A549 treated with AZD9567 at 1 μM for 4 hours (cell line): ENCODE data around the gene PSMB5. TPM values are rescaled to one million over a fixed set of nuclear protein-coding genes. Genes with fewer than 3 reads are reported as not detected.

Source experiments
- total RNA-seq: library from RNA; stranded (reverse); fragments of 200-300 nt; extraction: Qiagen RNA extraction; gene quantifications from 5 replicates; pipeline ENCODE4 v1.2.3, GENCODE V29; 2022; ENCODE audit not compliant: insufficient read depth

PSMB5 gene
- 245 to 331 TPM (median 307 TPM) in 5 replicates for total RNA-seq

DNA sequence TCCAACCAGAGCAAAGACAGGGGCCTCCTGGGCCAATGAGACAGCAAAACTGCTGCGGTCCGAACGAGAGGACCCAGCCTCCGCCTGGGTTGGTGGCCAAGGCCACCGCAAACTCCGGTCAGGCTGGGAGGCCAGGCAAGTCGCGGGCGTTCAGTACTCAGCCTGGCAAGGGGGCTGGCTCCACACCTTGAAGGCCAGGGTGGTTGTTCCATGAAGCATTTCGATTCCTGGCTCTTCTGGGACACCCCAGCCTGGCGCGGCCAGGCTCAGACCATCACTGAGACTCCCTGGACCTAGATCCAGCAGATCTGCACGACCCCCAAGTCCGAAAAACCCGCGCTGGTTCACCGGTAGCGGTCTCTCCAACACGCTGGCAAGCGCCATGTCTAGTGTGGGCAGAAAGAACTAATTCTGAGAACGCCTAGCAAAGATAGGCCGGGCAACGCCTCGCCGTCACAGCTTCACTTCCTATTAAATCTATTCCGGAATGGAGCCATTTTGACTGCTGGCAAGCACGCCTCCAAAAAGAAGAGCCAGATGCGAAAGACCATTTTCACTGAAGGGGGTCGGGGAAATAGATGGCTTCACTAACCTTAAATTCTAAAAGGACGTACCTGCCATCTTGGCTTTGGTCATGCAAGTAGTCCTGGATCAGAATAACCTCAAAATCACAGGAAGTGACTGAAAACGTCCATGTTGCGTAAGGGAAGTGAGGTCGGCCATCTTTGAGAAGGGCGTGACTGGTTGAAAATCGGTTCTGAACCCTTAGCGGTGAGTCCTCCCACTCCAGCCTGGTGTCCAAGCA lies at the start of gene PSMB5:
Gene PSMB5 (minus strand): TSS at position 403 of the 805 bp plus-strand sequence. CDS start 19 bp downstream, at position 384.

GRCh38 chr14:23056956-23057756 lies 22.5 kb upstream of the PSMB5 start, which contains the start of gene CDH24:
Gene CDH24, minus strand, starts transcription at chr14:23057520. Its CDS starts 1,787 bp downstream, at chr14:23055733.

GRCh38 chr14:23042162-23042965 lies 7.7 kb upstream of the PSMB5 start, which contains the start of gene PSMB11:
Gene PSMB11, plus strand, starts transcription at chr14:23042212. Its CDS starts 14 bp downstream, at chr14:23042226.

DNA sequence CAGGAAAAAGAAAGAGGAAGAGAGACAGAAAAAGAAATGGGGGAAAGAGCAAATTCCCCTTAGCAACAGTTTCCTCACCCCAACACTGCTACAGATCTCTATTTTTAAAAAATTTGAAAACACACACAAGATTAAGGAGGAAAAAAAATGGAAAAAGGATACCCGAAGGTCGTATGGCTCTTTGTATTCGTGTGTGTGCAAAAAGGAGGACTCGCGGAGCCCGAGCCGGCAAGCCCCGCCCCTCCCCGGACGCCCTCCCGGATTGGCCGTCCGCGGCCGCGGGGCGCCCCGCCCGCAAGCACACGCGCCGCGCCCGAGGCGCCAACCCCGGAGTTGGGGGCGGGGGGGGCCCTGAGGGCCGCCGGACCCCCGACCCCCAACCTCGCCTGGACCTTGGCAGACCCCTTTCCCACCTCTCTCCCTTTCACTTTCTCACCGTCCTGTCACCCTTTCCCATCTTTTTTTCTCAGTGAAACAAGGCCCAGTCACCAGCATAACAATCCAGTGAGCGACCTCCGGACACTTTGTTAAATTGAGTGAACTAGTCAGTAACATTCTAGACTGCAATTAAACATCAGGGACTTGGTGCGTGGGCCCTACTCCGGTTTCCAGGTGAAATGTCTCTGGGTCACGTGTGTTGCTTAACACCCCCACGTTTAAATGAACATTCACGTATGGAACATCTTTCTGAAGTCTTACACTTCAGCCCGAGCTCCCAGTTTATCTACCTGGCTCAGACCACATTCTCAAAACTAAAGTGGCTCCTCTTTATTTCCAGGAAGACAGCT lies 24.6 kb downstream of the PSMB5 start, which contains the start of gene C14orf93:
Gene C14orf93 (minus strand): TSS at position 205 of the 788 bp plus-strand sequence. CDS start 11,120 bp downstream, outside the sequence.

GRCh38 chr14:22982477-22983245 lies 52.0 kb downstream of the PSMB5 start, which contains the start of gene AJUBA:
Gene AJUBA, minus strand, starts transcription at chr14:22982551. Its CDS starts 285 bp downstream, at chr14:22982266.

Other genes with a start within 250 kb of the PSMB5 start
- 14.2 to 22.2 TPM (median 16.1 TPM) in 5 replicates for gene SLC7A7, start 219.5 kb downstream of the PSMB5 start, total RNA-seq
- 147 to 222 TPM (median 208 TPM) in 5 replicates for gene MRPL52, start 205.0 kb downstream of the PSMB5 start, total RNA-seq
- 0.51 to 0.87 TPM (median 0.69 TPM) in 5 replicates for gene MMP14, start 198.3 kb downstream of the PSMB5 start, total RNA-seq
- gene LRP10, start 163.2 kb downstream of the PSMB5 start, total RNA-seq = 71.5 to 77.3 TPM (median 74.0 TPM) in 5 replicates
- gene REM2, start 151.7 kb downstream of the PSMB5 start, total RNA-seq = 0.17 to 0.37 TPM (median 0.29 TPM) in 4 of 5 replicates, not detected in the other
- 53.8 to 65.0 TPM (median 56.4 TPM) in 5 replicates for gene RBM23, start 115.8 kb downstream of the PSMB5 start, total RNA-seq
- 97.5 to 108 TPM (median 103 TPM) in 5 replicates for gene PRMT5, start 105.5 kb downstream of the PSMB5 start, total RNA-seq
- gene HAUS4, start 77.8 kb downstream of the PSMB5 start, total RNA-seq = 32.8 to 41.1 TPM (median 35.9 TPM) in 5 replicates
- 28.6 to 36.0 TPM (median 32.8 TPM) in 5 replicates for gene AJUBA, start 52.3 kb downstream of the PSMB5 start, total RNA-seq
- gene C14orf93, start 24.8 kb downstream of the PSMB5 start, total RNA-seq = 2.6 to 4.9 TPM (median 3.2 TPM) in 5 replicates
- not detected in 5 replicates for gene PSMB11, start 7.3 kb upstream of the PSMB5 start, total RNA-seq
- gene CDH24, start 22.6 kb upstream of the PSMB5 start, total RNA-seq = 3.1 to 5.1 TPM (median 5.0 TPM) in 5 replicates
- 94.3 to 100 TPM (median 97.3 TPM) in 5 replicates for gene ACIN1, start 60.2 kb upstream of the PSMB5 start, total RNA-seq
- 82.9 to 104 TPM (median 100 TPM) in 5 replicates for gene C14orf119, start 60.6 kb upstream of the PSMB5 start, total RNA-seq
- not detected in 5 replicates for gene CIROP, start 70.1 kb upstream of the PSMB5 start, total RNA-seq
- gene CEBPE, start 84.4 kb upstream of the PSMB5 start, total RNA-seq = 0.05 TPM in 1 of 5 replicates, not detected in the others
- 1.1 to 1.5 TPM (median 1.2 TPM) in 4 of 5 replicates, not detected in the other for gene SLC7A8, start 148.8 kb upstream of the PSMB5 start, total RNA-seq
- gene RNF212B, start 203.0 kb upstream of the PSMB5 start, total RNA-seq = not detected in 5 replicates